Cortex of kidney (tissue), 1 donor: ENCODE data around the gene PARL.
"Not testable (repeated sequence)": the region's sequence is repeated elsewhere in the genome, so short reads cannot be mapped to it uniquely, and the experiment has no call there.

Source experiments
- DNase-seq: peaks from one replicate; lab custom pipeline; 2025; lab: John Stamatoyannopoulos, UW

The PARL gene

GRCh38 chr3:183789826-183790225 lies 94.9 kb downstream of the PARL start:
- DNase-seq = no peak

- not testable (repeated sequence) for DNase-seq
Observed at GRCh38 chr3:183784503-183784902, 100.2 kb downstream of the PARL start.

GRCh38 chr3:183782576-183783276 lies 102.0 kb downstream of the PARL start:
- no peak for DNase-seq

GRCh38 chr3:183781246-183781645 lies 103.4 kb downstream of the PARL start:
- DNase-seq = no peak

GRCh38 chr3:183779896-183780465 lies 104.7 kb downstream of the PARL start:
- DNase-seq = no peak
